AG09319 (cell line): ENCODE results near the gene RASA1.

Source experiments
- DNase-seq: peaks from one replicate; pipeline ENCODE4 v3.0.0-alpha.2; 2010; ENCODE audit warnings: low read depth; ENCODE audit errors: extremely low read depth
- CTCF ChIP-seq: IDR thresholded peaks from 2 replicates; pipeline ENCODE4 v1.5.1; 2011; ENCODE audit warnings: low read depth, mild to moderate bottlenecking, inconsistent platforms, low read length, moderate library complexity

Gene RASA1

DNA sequence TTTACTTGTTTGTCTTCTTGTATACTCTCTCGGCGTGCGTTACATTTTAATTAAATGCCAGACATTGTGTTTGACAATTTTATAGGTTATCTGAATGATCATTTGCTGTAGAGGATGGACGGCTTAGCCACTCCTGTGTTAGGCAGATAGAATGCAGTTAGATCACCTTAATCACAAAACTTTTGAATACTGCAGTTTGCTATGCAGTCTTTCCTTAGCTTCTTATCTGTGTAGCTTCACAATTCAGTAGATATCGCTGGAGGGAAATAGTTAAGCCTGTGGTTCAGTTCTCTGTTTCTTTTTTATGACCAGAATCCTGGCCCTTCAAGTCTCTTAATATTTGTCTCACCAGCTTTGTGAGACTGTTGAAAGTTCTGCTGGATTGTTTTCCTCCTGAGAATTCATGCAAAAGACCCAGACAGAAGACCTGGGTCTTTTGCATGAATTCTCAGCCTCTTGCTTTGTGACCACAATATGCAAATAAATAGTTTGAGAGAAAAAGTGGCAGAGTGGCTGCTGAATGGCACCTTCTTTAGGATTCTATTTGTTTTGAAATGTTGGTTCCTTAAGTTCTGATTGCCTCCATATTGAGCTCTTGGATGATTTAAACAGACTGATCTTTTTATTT is 40.2 kb downstream of the RASA1 start:
- TF ChIP-seq CTCF = no peak
- no peak for DNase-seq

- no peak for DNase-seq
Measured at GRCh38 chr5:87311405-87312279, 44.0 kb downstream of the RASA1 start.

DNA sequence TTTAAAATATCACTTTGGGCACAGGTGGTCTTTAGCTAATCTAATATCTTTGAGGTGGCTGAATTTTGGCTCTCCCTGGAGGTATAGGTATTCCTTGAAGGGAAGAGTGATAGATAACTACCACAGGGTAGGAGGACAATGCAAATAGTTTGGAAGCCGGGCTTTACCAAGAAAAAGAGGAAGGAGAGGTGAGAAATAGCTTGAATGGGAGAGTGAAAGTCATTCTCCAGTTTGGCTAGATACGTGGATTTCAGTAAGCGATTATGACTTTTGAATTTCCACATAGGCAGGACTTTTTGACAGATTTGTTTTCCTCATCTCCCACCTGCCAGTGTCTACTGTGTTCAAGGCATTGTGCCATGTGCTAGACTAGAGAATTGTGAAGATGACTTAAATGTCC is 45.5 kb downstream of the RASA1 start:
- no peak for DNase-seq
- TF ChIP-seq CTCF = no peak

More at GRCh38 chr5:87311405-87312279, 44.0 kb downstream of the RASA1 start:
- TF ChIP-seq CTCF = no peak

GRCh38 chr5:87319469-87319868 is 51.8 kb downstream of the RASA1 start:
- TF ChIP-seq CTCF = no peak

GRCh38 chr5:87321605-87322004 is 53.9 kb downstream of the RASA1 start:
- TF ChIP-seq CTCF = no peak
- no peak for DNase-seq

More at GRCh38 chr5:87319469-87319868, 51.8 kb downstream of the RASA1 start:
- no peak for DNase-seq

GRCh38 chr5:87322381-87322780 is 54.7 kb downstream of the RASA1 start:
- TF ChIP-seq CTCF = no peak

DNA sequence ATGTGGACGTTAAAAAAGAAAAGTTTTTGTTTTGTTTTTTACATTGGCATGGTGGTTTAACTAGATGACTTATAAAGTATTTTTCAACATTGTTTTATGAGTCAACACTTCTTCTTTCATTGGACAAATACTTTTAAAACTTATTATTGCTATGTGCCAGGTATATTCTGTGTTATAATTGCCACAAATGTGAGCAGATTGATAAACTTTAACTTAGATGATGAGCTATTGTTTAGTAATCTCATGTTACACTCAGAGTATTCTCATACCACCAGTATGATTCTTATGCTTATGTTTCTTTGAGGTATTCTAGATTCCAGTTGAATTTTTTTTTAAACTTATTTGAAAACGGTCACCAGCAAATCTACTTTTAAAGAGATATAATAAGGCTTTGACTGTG is 60.3 kb downstream of the RASA1 start:
- no peak for TF ChIP-seq CTCF

More at GRCh38 chr5:87322381-87322780, 54.7 kb downstream of the RASA1 start:
- DNase-seq = no peak

More for the DNA sequence above, 60.3 kb downstream of the RASA1 start:
- DNase-seq = no peak
